ENCODE measurements around the gene DMD. TPM values are rescaled to one million over a fixed set of nuclear protein-coding genes. Genes with fewer than 3 reads are reported as not detected.

The DMD gene
- total RNA-seq, 2 donors from 2014 or later = 19.6 to 24.9 TPM

GRCh38 chrX:31212856-31213748, 1998.2 kb downstream of the DMD start:
- H3K36me3 Mint-ChIP-seq (ENCODE audit: low read depth) = peaks cover 6% of the 10 kb centered on the region
- no peak for DNase-seq
- no peaks in the 10 kb centered on the region for H3K9me3 ChIP-seq (ENCODE audit: control insufficient read depth, low read length)
- H3K4me1 ChIP-seq (ENCODE audit: control insufficient read depth, insufficient read depth, low read length) = no peaks in the 10 kb centered on the region
- no peak overlapping the region for H3K9ac ChIP-seq (ENCODE audit: extremely low read depth, low read length, poor library complexity, severe bottlenecking)
- no peaks in the 10 kb centered on the region for H3K27me3 Mint-ChIP-seq (ENCODE audit: insufficient read depth)
- no peaks in the 10 kb centered on the region for H3K4me1 Mint-ChIP-seq
- TF ChIP-seq CTCF (conservative IDR thresholded peaks at IDR 0.05) = no peak
- H3K27ac ChIP-seq (ENCODE audit: low read depth, low read length) = no peak overlapping the region
- peaks cover 16% of the 10 kb centered on the region for H3K9me3 Mint-ChIP-seq
- peaks cover 8% of the 10 kb centered on the region for H3K36me3 ChIP-seq (ENCODE audit: control insufficient read depth, insufficient read depth, low read length)
- H3K4me3 Mint-ChIP-seq = no peak overlapping the region
- H3K27me3 ChIP-seq (ENCODE audit: control insufficient read depth, insufficient read depth, low read length, poor library complexity, severe bottlenecking) = no peaks in the 10 kb centered on the region
- 89 to 90% methylated on average over 2 to 6 of the region's 6 CpGs for WGBS, 2 experiments (ENCODE audit: insufficient coverage in 1 of 2, insufficient read length in 1 of 2)
- no peak overlapping the region for H3K27ac Mint-ChIP-seq
- H3K4me3 ChIP-seq (ENCODE audit: low read length) = no peak overlapping the region

GRCh38 chrX:31209005-31209628, 2002.2 kb downstream of the DMD start:
- Histone ChIP-seq H3K9me3 (ENCODE audit: control insufficient read depth, low read length) (no peaks in the 10 kb centered on the region), H3K9ac (ENCODE audit: extremely low read depth, low read length, poor library complexity, severe bottlenecking) (no peak overlapping the region), H3K4me1 (ENCODE audit: control insufficient read depth, insufficient read depth, low read length) (no peaks in the 10 kb centered on the region), H3K27ac (ENCODE audit: low read depth, low read length) (no peak overlapping the region), H3K36me3 (ENCODE audit: control insufficient read depth, insufficient read depth, low read length) (peaks cover 12% of the 10 kb centered on the region), H3K27me3 (ENCODE audit: control insufficient read depth, insufficient read depth, low read length, poor library complexity, severe bottlenecking) (no peaks in the 10 kb centered on the region), H3K4me3 (ENCODE audit: low read length) (no peak overlapping the region)
- H3K27ac Mint-ChIP-seq = peak overlapping the region; percentile 36
- 80 to 92% methylated on average over 2 to 10 of the region's 10 CpGs for WGBS, 2 experiments (ENCODE audit: insufficient coverage in 1 of 2, insufficient read length in 1 of 2)
- H3K36me3 Mint-ChIP-seq (ENCODE audit: low read depth) = peaks cover 11% of the 10 kb centered on the region
- TF ChIP-seq CTCF (conservative IDR thresholded peaks at IDR 0.05) = no peak
- H3K9me3 Mint-ChIP-seq = peaks cover 14% of the 10 kb centered on the region
- DNase-seq = no peak
- no peak overlapping the region for H3K4me3 Mint-ChIP-seq
- H3K27me3 Mint-ChIP-seq (ENCODE audit: insufficient read depth) = no peaks in the 10 kb centered on the region
- no peaks in the 10 kb centered on the region for H3K4me1 Mint-ChIP-seq

- H3K36me3 Mint-ChIP-seq (ENCODE audit: low read depth) = peaks cover 25% of the 10 kb centered on the region
- Histone ChIP-seq H3K27me3 (ENCODE audit: control insufficient read depth, insufficient read depth, low read length, poor library complexity, severe bottlenecking) (no peaks in the 10 kb centered on the region), H3K4me1 (ENCODE audit: control insufficient read depth, insufficient read depth, low read length) (no peaks in the 10 kb centered on the region), H3K36me3 (ENCODE audit: control insufficient read depth, insufficient read depth, low read length) (no peaks in the 10 kb centered on the region), H3K9ac (ENCODE audit: extremely low read depth, low read length, poor library complexity, severe bottlenecking) (no peak overlapping the region), H3K27ac (ENCODE audit: low read depth, low read length) (no peak overlapping the region), H3K9me3 (ENCODE audit: control insufficient read depth, low read length) (no peaks in the 10 kb centered on the region), H3K4me3 (ENCODE audit: low read length) (no peak overlapping the region)
- H3K27me3 Mint-ChIP-seq (ENCODE audit: insufficient read depth) = no peaks in the 10 kb centered on the region
- no peak overlapping the region for H3K27ac Mint-ChIP-seq
- H3K9me3 Mint-ChIP-seq = peaks cover 33% of the 10 kb centered on the region
- H3K4me1 Mint-ChIP-seq = no peaks in the 10 kb centered on the region
- no peak overlapping the region for H3K4me3 Mint-ChIP-seq
- DNase-seq = no peak
- 97 to 100% methylated on average over 1 to 4 of the region's 4 CpGs for WGBS, 2 experiments (ENCODE audit: insufficient coverage in 1 of 2, insufficient read length in 1 of 2)
- TF ChIP-seq CTCF (conservative IDR thresholded peaks at IDR 0.05) = no peak
These were observed 2009.8 kb downstream of the DMD start for GRCh38 chrX:31201503-31201902.
